GM23338 (cell line): ENCODE results near the gene CTCFL. TPM values are rescaled to one million over a fixed set of nuclear protein-coding genes. Genes with fewer than 3 reads are reported as not detected.

Experiments used
- ATAC-seq: fragments of 200-7000 bp; cut with Tn5 transposase; 3 replicates; pipeline ENCODE4 v1.9.1; 2020
- DNase-seq: peaks from one replicate; pipeline ENCODE4 v3.0.0-alpha.2; 2015; ENCODE audit warnings: low spot score
- H2AFZ ChIP-seq: fragments of 200-600 bp; sonication (generic); 2 replicates; pipeline ENCODE4 v1.8.0; 2016; ENCODE audit warnings: antibody characterized with exemption, mild to moderate bottlenecking, moderate library complexity
- H3F3A ChIP-seq: fragments of 200-600 bp; sonication (generic); replicated peaks from 2 replicates; pipeline ENCODE4 v1.8.0; 2017; ENCODE audit warnings: antibody characterized with exemption, mixed run types, low read depth
- H3K27ac ChIP-seq: fragments of 200-600 bp; sonication (generic); 2 replicates; pipeline ENCODE4 v1.6.1; 2016; ENCODE audit warnings: low read depth
- H3K27me3 ChIP-seq: fragments of 200-600 bp; sonication (generic); 2 replicates; pipeline ENCODE4 v1.8.0; 2016; ENCODE audit warnings: mild to moderate bottlenecking, mixed run types, moderate library complexity; ENCODE audit not compliant: insufficient read depth
- H3K36me3 ChIP-seq: fragments of 200-600 bp; sonication (generic); 2 replicates; pipeline ENCODE4 v1.8.0; 2016; ENCODE audit warnings: mild to moderate bottlenecking; ENCODE audit not compliant: insufficient read depth
- H3K4me1 ChIP-seq: fragments of 200-600 bp; sonication (generic); 2 replicates; pipeline ENCODE4 v1.8.0; 2016; ENCODE audit warnings: mild to moderate bottlenecking, moderate library complexity; ENCODE audit not compliant: insufficient read depth
- H3K4me2 ChIP-seq: fragments of 200-600 bp; sonication (generic); 2 replicates; pipeline ENCODE4 v1.7.1; 2017; ENCODE audit warnings: mixed run types
- H3K4me3 ChIP-seq: fragments of 200-600 bp; sonication (generic); 2 replicates; pipeline ENCODE4 v1.6.1; 2016; ENCODE audit warnings: mixed run types
- H3K79me2 ChIP-seq: fragments of 200-600 bp; sonication (generic); replicated peaks from 2 replicates; pipeline ENCODE4 v1.8.0; 2017; ENCODE audit warnings: mild to moderate bottlenecking; ENCODE audit not compliant: insufficient read depth
- H3K9me2 ChIP-seq: fragments of 200-600 bp; sonication (generic); 2 replicates; pipeline ENCODE4 v1.8.0; 2017; ENCODE audit not compliant: insufficient read depth
- H4K20me1 ChIP-seq: fragments of 200-600 bp; sonication (generic); replicated peaks from 2 replicates; pipeline ENCODE4 v1.8.0; 2017; ENCODE audit warnings: mild to moderate bottlenecking; ENCODE audit not compliant: insufficient read depth
- H3K27ac Mint-ChIP-seq: 2 replicates; pipeline ENCODE4 v1.8.0; 2020; ENCODE audit warnings: inconsistent platforms, mild to moderate bottlenecking, moderate library complexity, mixed read lengths
- H3K27me3 Mint-ChIP-seq: 3 replicates; pipeline ENCODE4 v1.8.0; 2022; ENCODE audit warnings: low read depth, mild to moderate bottlenecking, moderate library complexity, mixed read lengths, inconsistent platforms; ENCODE audit not compliant: insufficient read depth, poor library complexity
- H3K36me3 Mint-ChIP-seq: 3 replicates; pipeline ENCODE4 v1.8.0; 2021; ENCODE audit warnings: low read depth, mild to moderate bottlenecking, inconsistent platforms, moderate library complexity, mixed read lengths
- H3K4me1 Mint-ChIP-seq: 3 replicates; pipeline ENCODE4 v1.8.0; 2020; ENCODE audit warnings: mild to moderate bottlenecking, inconsistent platforms, mixed read lengths
- H3K4me3 Mint-ChIP-seq: 3 replicates; pipeline ENCODE4 v1.8.0; 2021; ENCODE audit warnings: moderate library complexity, mild to moderate bottlenecking, inconsistent platforms, mixed read lengths
- H3K9me3 Mint-ChIP-seq: 3 replicates; pipeline ENCODE4 v1.8.0; 2020; ENCODE audit warnings: moderate library complexity, mild to moderate bottlenecking, inconsistent platforms, mixed read lengths
- CREB1 ChIP-seq: fragments of 250-450 bp; sonication (Bioruptor Pico); IDR thresholded peaks from 2 replicates; pipeline ENCODE4 v1.5.0; 2020; ENCODE audit warnings: low read depth, mild to moderate bottlenecking, moderate library complexity
- EZH2 ChIP-seq: fragments of 200-600 bp; sonication (generic); IDR thresholded peaks from one replicate; pipeline ENCODE4 v1.8.0; 2017; ENCODE audit warnings: antibody characterized with exemption, mild to moderate bottlenecking, low read depth; ENCODE audit not compliant: unreplicated experiment
- EZH2phosphoT487 ChIP-seq: fragments of 200-600 bp; sonication (generic); IDR thresholded peaks from one replicate; pipeline ENCODE4 v1.8.1; 2018; ENCODE audit warnings: antibody characterized with exemption; ENCODE audit not compliant: unreplicated experiment
- JUNB ChIP-seq: IDR thresholded peaks from one replicate; pipeline ENCODE4 v1.6.1; 2016; ENCODE audit warnings: antibody characterized with exemption; ENCODE audit not compliant: unreplicated experiment
- NANOG ChIP-seq: IDR thresholded peaks from 2 replicates; pipeline ENCODE4 v1.6.1; 2016; ENCODE audit warnings: antibody characterized with exemption, borderline replicate concordance
- POLR2AphosphoS5 ChIP-seq: IDR thresholded peaks from 2 replicates; pipeline ENCODE4 v1.6.1; 2016; ENCODE audit warnings: antibody characterized with exemption, low read depth
- REST ChIP-seq: IDR thresholded peaks from one replicate; pipeline ENCODE4 v1.6.1; 2018; ENCODE audit warnings: antibody characterized with exemption; ENCODE audit not compliant: unreplicated experiment
- STAT1 ChIP-seq: IDR thresholded peaks from one replicate; pipeline ENCODE4 v1.6.1; 2016; ENCODE audit warnings: antibody characterized with exemption; ENCODE audit not compliant: unreplicated experiment
- ZNF114 ChIP-seq: fragments of 250-450 bp; sonication (Bioruptor Pico); IDR thresholded peaks from 2 replicates; pipeline ENCODE4 v1.5.0; 2020; ENCODE audit warnings: mild to moderate bottlenecking, moderate library complexity
- ZNF331 ChIP-seq: fragments of 250-450 bp; sonication (Bioruptor Pico); IDR thresholded peaks from 2 replicates; pipeline ENCODE4 v1.5.0; 2020; ENCODE audit warnings: low read depth, mild to moderate bottlenecking, moderate library complexity
- polyA plus RNA-seq: library from polyadenylated mRNA; unstranded; fragments of >200 nt; fragmentation: Nextera tagmentation; extraction: Ambion mirVana; gene quantifications from 2 replicates; pipeline ENCODE4 v1.2.1, GENCODE V29; 2016
- total RNA-seq: library from RNA; depleted of rRNA; stranded (reverse); fragments of >200 nt; shearing (Covaris generic); gene quantifications from 2 replicates; pipeline ENCODE4 v1.2.3, GENCODE V29; 2014
- TF ChIP-seq, protein P1 (sequence below), 2 experiments: fragments of 200-600 bp in 1 of 2; sonication (generic) in 1 of 2; conservative IDR thresholded peaks; 2 replicates each; pipeline versions ENCODE4 v1.5.1 to v1.6.1; 2016 to 2017; ENCODE audit warnings: antibody characterized with exemption in 2 of 2, low read depth in 2 of 2, mild to moderate bottlenecking in 2 of 2, moderate library complexity in 1 of 2
- TF ChIP-seq, protein P2 (sequence below): IDR thresholded peaks from 2 replicates; pipeline ENCODE4 v1.6.1; 2016; ENCODE audit warnings: antibody characterized with exemption
- TF ChIP-seq, protein P3 (sequence below): fragments of 250-450 bp; sonication (Bioruptor Pico); IDR thresholded peaks from 2 replicates; pipeline ENCODE4 v1.5.0; 2020; ENCODE audit warnings: mild to moderate bottlenecking, moderate library complexity

CTCFL gene
- total and polyA plus RNA-seq, 2 experiments from 2014 or later = 0.55 to 1.4 TPM

- H3K36me3 Mint-ChIP-seq = no peaks in the 10 kb centered on the region
- H3K4me3 ChIP-seq = no peak within 1 kb of the TSS
- no peaks in the 10 kb centered on the region for H3K4me1 ChIP-seq
- H3K4me2 ChIP-seq = no peak within 1 kb of the TSS
- no peaks in the 10 kb centered on the region for H3K36me3 ChIP-seq
- no peaks in the 10 kb centered on the region for H3K4me1 Mint-ChIP-seq
- DNase-seq (no peak), ATAC-seq (no peak)
- H3K27me3 ChIP-seq = no peaks in the 10 kb centered on the region
- no peaks in the 10 kb centered on the region for H4K20me1 ChIP-seq
- TF ChIP-seq EZH2phosphoT487 (no peak), EZH2 (no peak), ZNF114 (CRISPR knock-in tag) (no peak), STAT1 (no peak), NANOG (no peak), JUNB (no peak), REST (no peak), POLR2AphosphoS5 (no peak), CREB1 (CRISPR knock-in tag) (no peak), ZNF331 (CRISPR knock-in tag) (no peak)
- TF ChIP-seq, protein P1, sequence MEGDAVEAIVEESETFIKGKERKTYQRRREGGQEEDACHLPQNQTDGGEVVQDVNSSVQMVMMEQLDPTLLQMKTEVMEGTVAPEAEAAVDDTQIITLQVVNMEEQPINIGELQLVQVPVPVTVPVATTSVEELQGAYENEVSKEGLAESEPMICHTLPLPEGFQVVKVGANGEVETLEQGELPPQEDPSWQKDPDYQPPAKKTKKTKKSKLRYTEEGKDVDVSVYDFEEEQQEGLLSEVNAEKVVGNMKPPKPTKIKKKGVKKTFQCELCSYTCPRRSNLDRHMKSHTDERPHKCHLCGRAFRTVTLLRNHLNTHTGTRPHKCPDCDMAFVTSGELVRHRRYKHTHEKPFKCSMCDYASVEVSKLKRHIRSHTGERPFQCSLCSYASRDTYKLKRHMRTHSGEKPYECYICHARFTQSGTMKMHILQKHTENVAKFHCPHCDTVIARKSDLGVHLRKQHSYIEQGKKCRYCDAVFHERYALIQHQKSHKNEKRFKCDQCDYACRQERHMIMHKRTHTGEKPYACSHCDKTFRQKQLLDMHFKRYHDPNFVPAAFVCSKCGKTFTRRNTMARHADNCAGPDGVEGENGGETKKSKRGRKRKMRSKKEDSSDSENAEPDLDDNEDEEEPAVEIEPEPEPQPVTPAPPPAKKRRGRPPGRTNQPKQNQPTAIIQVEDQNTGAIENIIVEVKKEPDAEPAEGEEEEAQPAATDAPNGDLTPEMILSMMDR (conservative IDR thresholded peaks at IDR 0.05; ENCODE audit: low read depth in 2 of 2) = no peak
- TF ChIP-seq, protein P2, sequence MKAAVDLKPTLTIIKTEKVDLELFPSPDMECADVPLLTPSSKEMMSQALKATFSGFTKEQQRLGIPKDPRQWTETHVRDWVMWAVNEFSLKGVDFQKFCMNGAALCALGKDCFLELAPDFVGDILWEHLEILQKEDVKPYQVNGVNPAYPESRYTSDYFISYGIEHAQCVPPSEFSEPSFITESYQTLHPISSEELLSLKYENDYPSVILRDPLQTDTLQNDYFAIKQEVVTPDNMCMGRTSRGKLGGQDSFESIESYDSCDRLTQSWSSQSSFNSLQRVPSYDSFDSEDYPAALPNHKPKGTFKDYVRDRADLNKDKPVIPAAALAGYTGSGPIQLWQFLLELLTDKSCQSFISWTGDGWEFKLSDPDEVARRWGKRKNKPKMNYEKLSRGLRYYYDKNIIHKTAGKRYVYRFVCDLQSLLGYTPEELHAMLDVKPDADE = no peak
- TF ChIP-seq, protein P3, sequence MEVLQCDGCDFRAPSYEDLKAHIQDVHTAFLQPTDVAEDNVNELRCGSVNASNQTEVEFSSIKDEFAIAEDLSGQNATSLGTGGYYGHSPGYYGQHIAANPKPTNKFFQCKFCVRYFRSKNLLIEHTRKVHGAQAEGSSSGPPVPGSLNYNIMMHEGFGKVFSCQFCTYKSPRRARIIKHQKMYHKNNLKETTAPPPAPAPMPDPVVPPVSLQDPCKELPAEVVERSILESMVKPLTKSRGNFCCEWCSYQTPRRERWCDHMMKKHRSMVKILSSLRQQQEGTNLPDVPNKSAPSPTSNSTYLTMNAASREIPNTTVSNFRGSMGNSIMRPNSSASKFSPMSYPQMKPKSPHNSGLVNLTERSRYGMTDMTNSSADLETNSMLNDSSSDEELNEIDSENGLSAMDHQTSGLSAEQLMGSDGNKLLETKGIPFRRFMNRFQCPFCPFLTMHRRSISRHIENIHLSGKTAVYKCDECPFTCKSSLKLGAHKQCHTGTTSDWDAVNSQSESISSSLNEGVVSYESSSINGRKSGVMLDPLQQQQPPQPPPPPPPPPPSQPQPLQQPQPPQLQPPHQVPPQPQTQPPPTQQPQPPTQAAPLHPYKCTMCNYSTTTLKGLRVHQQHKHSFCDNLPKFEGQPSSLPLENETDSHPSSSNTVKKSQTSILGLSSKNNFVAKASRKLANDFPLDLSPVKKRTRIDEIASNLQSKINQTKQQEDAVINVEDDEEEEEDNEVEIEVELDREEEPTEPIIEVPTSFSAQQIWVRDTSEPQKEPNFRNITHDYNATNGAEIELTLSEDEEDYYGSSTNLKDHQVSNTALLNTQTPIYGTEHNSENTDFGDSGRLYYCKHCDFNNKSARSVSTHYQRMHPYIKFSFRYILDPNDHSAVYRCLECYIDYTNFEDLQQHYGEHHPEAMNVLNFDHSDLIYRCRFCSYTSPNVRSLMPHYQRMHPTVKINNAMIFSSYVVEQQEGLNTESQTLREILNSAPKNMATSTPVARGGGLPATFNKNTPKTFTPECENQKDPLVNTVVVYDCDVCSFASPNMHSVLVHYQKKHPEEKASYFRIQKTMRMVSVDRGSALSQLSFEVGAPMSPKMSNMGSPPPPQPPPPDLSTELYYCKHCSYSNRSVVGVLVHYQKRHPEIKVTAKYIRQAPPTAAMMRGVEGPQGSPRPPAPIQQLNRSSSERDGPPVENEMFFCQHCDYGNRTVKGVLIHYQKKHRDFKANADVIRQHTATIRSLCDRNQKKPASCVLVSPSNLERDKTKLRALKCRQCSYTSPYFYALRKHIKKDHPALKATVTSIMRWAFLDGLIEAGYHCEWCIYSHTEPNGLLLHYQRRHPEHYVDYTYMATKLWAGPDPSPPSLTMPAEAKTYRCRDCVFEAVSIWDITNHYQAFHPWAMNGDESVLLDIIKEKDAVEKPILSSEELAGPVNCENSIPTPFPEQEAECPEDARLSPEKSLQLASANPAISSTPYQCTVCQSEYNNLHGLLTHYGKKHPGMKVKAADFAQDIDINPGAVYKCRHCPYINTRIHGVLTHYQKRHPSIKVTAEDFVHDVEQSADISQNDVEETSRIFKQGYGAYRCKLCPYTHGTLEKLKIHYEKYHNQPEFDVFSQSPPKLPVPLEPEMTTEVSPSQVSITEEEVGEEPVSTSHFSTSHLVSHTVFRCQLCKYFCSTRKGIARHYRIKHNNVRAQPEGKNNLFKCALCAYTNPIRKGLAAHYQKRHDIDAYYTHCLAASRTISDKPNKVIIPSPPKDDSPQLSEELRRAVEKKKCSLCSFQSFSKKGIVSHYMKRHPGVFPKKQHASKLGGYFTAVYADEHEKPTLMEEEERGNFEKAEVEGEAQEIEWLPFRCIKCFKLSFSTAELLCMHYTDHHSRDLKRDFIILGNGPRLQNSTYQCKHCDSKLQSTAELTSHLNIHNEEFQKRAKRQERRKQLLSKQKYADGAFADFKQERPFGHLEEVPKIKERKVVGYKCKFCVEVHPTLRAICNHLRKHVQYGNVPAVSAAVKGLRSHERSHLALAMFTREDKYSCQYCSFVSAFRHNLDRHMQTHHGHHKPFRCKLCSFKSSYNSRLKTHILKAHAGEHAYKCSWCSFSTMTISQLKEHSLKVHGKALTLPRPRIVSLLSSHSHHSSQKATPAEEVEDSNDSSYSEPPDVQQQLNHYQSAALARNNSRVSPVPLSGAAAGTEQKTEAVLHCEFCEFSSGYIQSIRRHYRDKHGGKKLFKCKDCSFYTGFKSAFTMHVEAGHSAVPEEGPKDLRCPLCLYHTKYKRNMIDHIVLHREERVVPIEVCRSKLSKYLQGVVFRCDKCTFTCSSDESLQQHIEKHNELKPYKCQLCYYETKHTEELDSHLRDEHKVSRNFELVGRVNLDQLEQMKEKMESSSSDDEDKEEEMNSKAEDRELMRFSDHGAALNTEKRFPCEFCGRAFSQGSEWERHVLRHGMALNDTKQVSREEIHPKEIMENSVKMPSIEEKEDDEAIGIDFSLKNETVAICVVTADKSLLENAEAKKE = no peak
- 0 out of 2 replicates have a peak, but pooled peaks cover 6% of the 10 kb centered on the region for H3K9me2 ChIP-seq
- no peak within 1 kb of the TSS for H3K4me3 Mint-ChIP-seq
- no peaks in the 10 kb centered on the region for H3F3A ChIP-seq
- H3K27ac ChIP-seq = no peak within 1 kb of the TSS
- no peak within 1 kb of the TSS for H3K27ac Mint-ChIP-seq
- H3K27me3 Mint-ChIP-seq = peaks cover 3% of the 10 kb centered on the region
- H3K79me2 ChIP-seq = no peaks in the 10 kb centered on the region
- H3K9me3 Mint-ChIP-seq = peaks cover 2% of the 10 kb centered on the region; the same call in 1 of the 3 replicates
- H2AFZ ChIP-seq = no peak within 1 kb of the TSS
These were observed 35.8 kb upstream of the CTCFL start, which contains the start of gene PCK1 for GRCh38 chr20:57560554-57561355. Gene PCK1, plus strand, starts transcription at chr20:57561110. Its CDS starts 302 bp downstream, at chr20:57561412.
